HCT116 (cell line): Measurements from ENCODE around the gene KIRREL1. TPM values are rescaled to one million over a fixed set of nuclear protein-coding genes. Genes with fewer than 3 reads are reported as not detected.

Source experiments
- ATAC-seq: fragments of 200-7000 bp; cut with Tn5 transposase; 2 replicates; pipeline ENCODE4 v1.9.1; 2020; ENCODE audit warnings: mild to moderate bottlenecking, moderate library complexity
- BruUV-seq: library from RNA; stranded (reverse); fragments of 400-500 nt; replicated peaks from 2 replicates; lab custom pipeline; 2021; lab: Mats Ljungman, UMichigan
- CTCF ChIA-PET: fragments of 300-600 bp; sonication (Branson Sonifier 250); formaldehyde crosslinking; loops from one replicate; lab custom pipeline; 2021; ENCODE audit warnings: antibody characterized with exemption; lab: Charles Lee
- POLR2A ChIA-PET: fragments of 300-600, 350-600 bp; sonication (Branson Sonifier 250); formaldehyde crosslinking; loops from one replicate; lab custom pipeline; 2021; ENCODE audit warnings: antibody characterized with exemption; lab: Charles Lee
- RAD21 ChIA-PET, 2 experiments: fragments of 300-600 bp; sonication (Branson Sonifier 250); formaldehyde crosslinking; loops; one replicate each; lab custom pipeline; 2023; ENCODE audit warnings: low total read pairs in 2 of 2; ENCODE audit not compliant: uncharacterized antibody in 2 of 2, unreplicated experiment in 2 of 2, low non-redundant PET in 1 of 2; lab: Charles Lee
- DNase-seq: peaks from one replicate; pipeline ENCODE4 v3.0.0-alpha.2; 2010; ENCODE audit warnings: low read depth, low spot score
- H2AFZ ChIP-seq: fragments of 200-600 bp; shearing (Covaris generic), sonication (generic); 2 replicates; pipeline ENCODE4 v1.6.1; 2017; ENCODE audit warnings: low read depth, mixed run types, mixed read lengths, antibody characterized with exemption, low read length; ENCODE audit not compliant: poor library complexity, severe bottlenecking
- H3K27ac ChIP-seq: 2 replicates; pipeline ENCODE4 v1.5.1; 2012; ENCODE audit warnings: low read depth, low read length
- H3K27me3 ChIP-seq: fragments of 200-600 bp; sonication (generic); 2 replicates; pipeline ENCODE4 v1.6.1; 2016; ENCODE audit warnings: mixed run types, low read length, mixed read lengths; ENCODE audit not compliant: insufficient read depth
- H3K36me3 ChIP-seq, 2 experiments: fragments of 200-500 bp in 1 of 2; fragments of 200-600 bp in 1 of 2; sonication (Bioruptor generic) in 1 of 2; sonication (generic) in 1 of 2; 2 replicates each; pipeline versions ENCODE4 v1.5.1 to v1.6.1; 2014 to 2016; ENCODE audit warnings: low read length in 2 of 2, inconsistent platforms in 1 of 2, mixed read lengths in 1 of 2, mixed run types in 1 of 2; ENCODE audit not compliant: insufficient read depth in 2 of 2, control insufficient read depth in 1 of 2
- H3K4me1 ChIP-seq, 2 experiments: fragments of 200-600 bp in 1 of 2; sonication (generic) in 1 of 2; 2 replicates each; pipeline versions ENCODE4 v1.5.1 to v1.6.1; 2012 to 2017; ENCODE audit warnings: low read length in 2 of 2, inconsistent platforms in 1 of 2, mild to moderate bottlenecking in 1 of 2, mixed read lengths in 1 of 2, mixed run types in 1 of 2, moderate library complexity in 1 of 2; ENCODE audit not compliant: insufficient read depth in 2 of 2, control insufficient read depth in 1 of 2
- H3K4me2 ChIP-seq: fragments of 200-600 bp; sonication (generic); 2 replicates; pipeline ENCODE4 v1.6.1; 2017; ENCODE audit warnings: mixed run types, low read length, mixed read lengths
- H3K4me3 ChIP-seq, 2 experiments: fragments of 200-600 bp in 1 of 2; sonication (generic) in 1 of 2; replicated peaks in 1 of 2; 2 replicates each; pipeline ENCODE4 v1.5.1; 2011 to 2016; ENCODE audit warnings: low read length in 2 of 2, control low read depth in 1 of 2, low read depth in 1 of 2, mild to moderate bottlenecking in 1 of 2, mixed read lengths in 1 of 2, mixed run types in 1 of 2
- H3K79me2 ChIP-seq: fragments of 200-600 bp; sonication (generic); 2 replicates; pipeline ENCODE4 v1.6.1; 2017; ENCODE audit warnings: mild to moderate bottlenecking, mixed run types, low read length, moderate library complexity, mixed read lengths; ENCODE audit not compliant: insufficient read depth
- H3K9ac ChIP-seq: fragments of 200-600 bp; sonication (generic); 2 replicates; pipeline ENCODE4 v1.6.1; 2016; ENCODE audit warnings: low read length, mixed read lengths
- H3K9me2 ChIP-seq: fragments of 200-600 bp; sonication (generic), shearing (Covaris generic); 2 replicates; pipeline ENCODE4 v1.6.1; 2017; ENCODE audit warnings: mixed run types, mild to moderate bottlenecking, moderate library complexity; ENCODE audit not compliant: insufficient read depth
- H3K9me3 ChIP-seq, 2 experiments: fragments of 200-500 bp in 1 of 2; fragments of 200-600 bp in 1 of 2; sonication (Bioruptor generic) in 1 of 2; sonication (generic) in 1 of 2; 2 replicates each; pipeline ENCODE4 v1.6.1; 2014 to 2017; ENCODE audit warnings: low read length in 2 of 2, mixed read lengths in 2 of 2, inconsistent platforms in 1 of 2, low read depth in 1 of 2, mild to moderate bottlenecking in 1 of 2, mixed run types in 1 of 2, moderate library complexity in 1 of 2; ENCODE audit not compliant: control insufficient read depth in 1 of 2, insufficient read depth in 1 of 2
- H4K20me1 ChIP-seq: fragments of 200-600 bp; sonication (generic), shearing (Covaris generic); 2 replicates; pipeline ENCODE4 v1.6.1; 2017; ENCODE audit warnings: mixed run types, mild to moderate bottlenecking, moderate library complexity; ENCODE audit not compliant: insufficient read depth
- ATF3 ChIP-seq: IDR thresholded peaks from 2 replicates; pipeline ENCODE4 v1.6.1; 2012
- CBX3 ChIP-seq: IDR thresholded peaks from 2 replicates; pipeline ENCODE4 v1.6.1; 2012; ENCODE audit warnings: low read depth
- CTCF ChIP-seq, 3 experiments: fragments of 200-600 bp in 1 of 3; sonication (generic) in 1 of 3; IDR thresholded peaks in 2 of 3; conservative IDR thresholded peaks in 1 of 3; 2 replicates each; pipeline ENCODE4 v1.5.1; 2012 to 2017; ENCODE audit warnings: low read depth in 2 of 3, low read length in 2 of 3, antibody characterized with exemption in 1 of 3, borderline replicate concordance in 1 of 3, control low read depth in 1 of 3, mild to moderate bottlenecking in 1 of 3, mixed read lengths in 1 of 3, mixed run types in 1 of 3, moderate library complexity in 1 of 3; ENCODE audit not compliant: insufficient read depth in 1 of 3
- ELF1 ChIP-seq: IDR thresholded peaks from 2 replicates; pipeline ENCODE4 v1.6.1; 2012; ENCODE audit warnings: low read depth, borderline replicate concordance
- EZH2 ChIP-seq: fragments of 200-600 bp; sonication (generic); IDR thresholded peaks from 2 replicates; pipeline ENCODE4 v1.6.1; 2017; ENCODE audit warnings: antibody characterized with exemption, mixed run types
- EZH2phosphoT487 ChIP-seq: fragments of 200-600 bp; IDR thresholded peaks from 2 replicates; pipeline ENCODE4 v1.6.1; 2018; ENCODE audit warnings: antibody characterized with exemption, borderline replicate concordance
- FOSL1 ChIP-seq: IDR thresholded peaks from 2 replicates; pipeline ENCODE4 v1.6.1; 2012; ENCODE audit warnings: low read depth
- JUND ChIP-seq: IDR thresholded peaks from 2 replicates; pipeline ENCODE4 v1.6.1; 2012
- POLR2A ChIP-seq: IDR thresholded peaks from 2 replicates; pipeline ENCODE4 v1.7.0; 2011; ENCODE audit warnings: borderline replicate concordance; ENCODE audit not compliant: insufficient read depth, insufficient read length; ENCODE audit errors: extremely low read depth
- RAD21 ChIP-seq: IDR thresholded peaks from 2 replicates; pipeline ENCODE4 v1.6.1; 2012; ENCODE audit warnings: low read depth, mild to moderate bottlenecking
- REST ChIP-seq: IDR thresholded peaks from 2 replicates; pipeline ENCODE4 v1.6.1; 2012; ENCODE audit warnings: low read depth
- SIN3A ChIP-seq: IDR thresholded peaks from 2 replicates; pipeline ENCODE4 v1.6.1; 2012; ENCODE audit warnings: low read depth
- SP1 ChIP-seq: IDR thresholded peaks from 2 replicates; pipeline ENCODE4 v1.6.1; 2012; ENCODE audit warnings: low read depth
- SRF ChIP-seq: IDR thresholded peaks from 2 replicates; pipeline ENCODE4 v1.6.1; 2012; ENCODE audit warnings: low read depth
- TCF7L2 ChIP-seq: IDR thresholded peaks from 2 replicates; pipeline ENCODE4 v1.7.0; 2011; ENCODE audit warnings: borderline replicate concordance, inconsistent platforms; ENCODE audit not compliant: insufficient read depth, insufficient read length; ENCODE audit errors: extremely low read depth
- YY1 ChIP-seq: IDR thresholded peaks from 2 replicates; pipeline ENCODE4 v1.6.1; 2011; ENCODE audit warnings: low read length, low read depth, moderate library complexity, mild to moderate bottlenecking; ENCODE audit not compliant: insufficient replicate concordance; ENCODE audit errors: extremely low read depth
- ZFX ChIP-seq: fragments of 450-650 bp; IDR thresholded peaks from 2 replicates; pipeline ENCODE4 v1.6.1; 2017
- ZNF274 ChIP-seq: fragments of 200-500 bp; sonication (Bioruptor generic); IDR thresholded peaks from 2 replicates; pipeline ENCODE4 v1.6.1; 2014; ENCODE audit warnings: mild to moderate bottlenecking, low read depth, low read length, inconsistent platforms
- intact Hi-C: fragments of 100-400 bp; cut with micrococcal nuclease; formaldehyde crosslinking; loops from 2 replicates; pipeline ENCODE4 v1.10.0; 2022
- total RNA-seq: library from RNA; stranded (reverse); gene quantifications from one replicate; pipeline ENCODE4 v1.2.1, GENCODE V29; 2021; ENCODE audit not compliant: unreplicated experiment
- TF ChIP-seq, protein P1 (sequence below): IDR thresholded peaks from 2 replicates; pipeline ENCODE4 v1.6.1; 2012
- TF ChIP-seq, protein P2 (sequence below): IDR thresholded peaks from 2 replicates; pipeline ENCODE4 v1.6.1; 2011; ENCODE audit warnings: mild to moderate bottlenecking, low read length, moderate library complexity; ENCODE audit not compliant: insufficient replicate concordance; ENCODE audit errors: extremely low read depth

KIRREL1 gene
- total RNA-seq, 1 experiment from 2014 or later = 20.0 TPM

DNA sequence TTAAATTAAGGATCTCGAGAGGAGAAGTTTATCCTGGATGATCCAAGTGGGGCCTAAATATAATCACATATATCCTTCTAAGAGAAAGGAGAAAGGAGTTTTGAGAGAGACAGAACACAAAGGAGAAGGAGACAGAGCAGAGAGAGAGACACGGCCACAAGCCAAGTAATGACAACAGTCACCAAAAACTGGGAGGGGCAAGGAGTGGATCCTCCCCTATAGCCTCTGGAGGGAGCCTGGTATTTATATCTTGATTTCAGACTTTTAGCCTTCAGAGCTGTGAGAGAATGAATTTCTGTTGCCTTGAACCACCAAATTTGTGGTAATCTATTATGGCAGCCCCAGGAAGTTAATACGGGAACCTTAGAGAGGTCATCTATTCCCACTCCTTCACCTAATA, 137.8 kb downstream of the KIRREL1 start:
- no peak for ATAC-seq
- no peaks in the 10 kb centered on the region for H3K9me2 ChIP-seq
- H3K27me3 ChIP-seq = peaks cover 4% of the 10 kb centered on the region; the same call in 1 of the 2 replicates
- ChIA-PET POLR2A (no interaction called here), RAD21 (no interaction called here), CTCF (no interaction called here)
- H3K9ac ChIP-seq = no peak overlapping the region
- TF ChIP-seq FOSL1 = no peak
- TF ChIP-seq, protein P1, sequence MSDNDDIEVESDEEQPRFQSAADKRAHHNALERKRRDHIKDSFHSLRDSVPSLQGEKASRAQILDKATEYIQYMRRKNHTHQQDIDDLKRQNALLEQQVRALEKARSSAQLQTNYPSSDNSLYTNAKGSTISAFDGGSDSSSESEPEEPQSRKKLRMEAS = no peak
- TF ChIP-seq ZNF274 = no peak
- TF ChIP-seq ELF1 = no peak
- TF ChIP-seq SIN3A = no peak
- no peak for TF ChIP-seq YY1
- no peak for TF ChIP-seq TCF7L2
- TF ChIP-seq REST = no peak
- no peak for TF ChIP-seq ATF3
- no peak for TF ChIP-seq POLR2A
- TF ChIP-seq CBX3 = no peak
- no peak for TF ChIP-seq SRF
- TF ChIP-seq ZFX = no peak
- no peak for TF ChIP-seq RAD21
- no peak for TF ChIP-seq JUND
- TF ChIP-seq CTCF (IDR thresholded peaks at IDR 0.05 in 2 of 3, conservative IDR thresholded peaks at IDR 0.05 in 1 of 3; ENCODE audit: borderline replicate concordance in 1 of 3, insufficient read depth in 1 of 3, low read depth in 2 of 3, low read length in 2 of 3) = no peak
- no peak for TF ChIP-seq EZH2
- TF ChIP-seq, protein P2, sequence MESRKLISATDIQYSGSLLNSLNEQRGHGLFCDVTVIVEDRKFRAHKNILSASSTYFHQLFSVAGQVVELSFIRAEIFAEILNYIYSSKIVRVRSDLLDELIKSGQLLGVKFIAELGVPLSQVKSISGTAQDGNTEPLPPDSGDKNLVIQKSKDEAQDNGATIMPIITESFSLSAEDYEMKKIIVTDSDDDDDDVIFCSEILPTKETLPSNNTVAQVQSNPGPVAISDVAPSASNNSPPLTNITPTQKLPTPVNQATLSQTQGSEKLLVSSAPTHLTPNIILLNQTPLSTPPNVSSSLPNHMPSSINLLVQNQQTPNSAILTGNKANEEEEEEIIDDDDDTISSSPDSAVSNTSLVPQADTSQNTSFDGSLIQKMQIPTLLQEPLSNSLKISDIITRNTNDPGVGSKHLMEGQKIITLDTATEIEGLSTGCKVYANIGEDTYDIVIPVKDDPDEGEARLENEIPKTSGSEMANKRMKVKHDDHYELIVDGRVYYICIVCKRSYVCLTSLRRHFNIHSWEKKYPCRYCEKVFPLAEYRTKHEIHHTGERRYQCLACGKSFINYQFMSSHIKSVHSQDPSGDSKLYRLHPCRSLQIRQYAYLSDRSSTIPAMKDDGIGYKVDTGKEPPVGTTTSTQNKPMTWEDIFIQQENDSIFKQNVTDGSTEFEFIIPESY = no peak
- no peak for TF ChIP-seq EZH2phosphoT487
- no peak for TF ChIP-seq SP1
- H3K4me1 ChIP-seq = no peaks in the 10 kb centered on the region
- H4K20me1 ChIP-seq = no peaks in the 10 kb centered on the region
- no peak overlapping the region for H2AFZ ChIP-seq
- no peak overlapping the region for H3K4me2 ChIP-seq
- no peak overlapping the region for H3K27ac ChIP-seq
- no peaks in the 10 kb centered on the region for H3K36me3 ChIP-seq
- H3K4me3 ChIP-seq = no peak overlapping the region
- H3K79me2 ChIP-seq = no peaks in the 10 kb centered on the region
- no TSS peak for BruUV-seq
- intact Hi-C loops = no loop called here
- H3K9me3 ChIP-seq = no peaks in the 10 kb centered on the region
- DNase-seq = no peak
